Skeletal muscle satellite cell (primary cell): ENCODE data around the gene ERICH2.

ENCODE experiments used
- H3K27me3 ChIP-seq: 2 replicates; pipeline ENCODE4 v1.7.0; 2013; ENCODE audit warnings: low read length; ENCODE audit not compliant: control insufficient read depth, insufficient read depth
- H3K36me3 ChIP-seq: 2 replicates; pipeline ENCODE4 v1.7.0; 2013; ENCODE audit warnings: mild to moderate bottlenecking, control low read depth, low read length; ENCODE audit not compliant: insufficient read depth
- H3K4me1 ChIP-seq: 2 replicates; pipeline ENCODE4 v1.7.0; 2013; ENCODE audit warnings: low read length; ENCODE audit not compliant: control insufficient read depth, insufficient read depth
- H3K4me2 ChIP-seq: 2 replicates; pipeline ENCODE4 v1.7.0; 2013; ENCODE audit warnings: mild to moderate bottlenecking, low read length
- H3K4me3 ChIP-seq: 2 replicates; pipeline ENCODE4 v1.7.0; 2013; ENCODE audit warnings: low read length
- H3K9ac ChIP-seq: 2 replicates; pipeline ENCODE4 v1.7.0; 2013; ENCODE audit warnings: mild to moderate bottlenecking, low read depth, low read length, moderate library complexity
- H3K9me3 ChIP-seq: replicated peaks from 2 replicates; pipeline ENCODE4 v1.7.0; 2013; ENCODE audit warnings: mild to moderate bottlenecking, control low read depth, low read length

ERICH2 gene

DNA sequence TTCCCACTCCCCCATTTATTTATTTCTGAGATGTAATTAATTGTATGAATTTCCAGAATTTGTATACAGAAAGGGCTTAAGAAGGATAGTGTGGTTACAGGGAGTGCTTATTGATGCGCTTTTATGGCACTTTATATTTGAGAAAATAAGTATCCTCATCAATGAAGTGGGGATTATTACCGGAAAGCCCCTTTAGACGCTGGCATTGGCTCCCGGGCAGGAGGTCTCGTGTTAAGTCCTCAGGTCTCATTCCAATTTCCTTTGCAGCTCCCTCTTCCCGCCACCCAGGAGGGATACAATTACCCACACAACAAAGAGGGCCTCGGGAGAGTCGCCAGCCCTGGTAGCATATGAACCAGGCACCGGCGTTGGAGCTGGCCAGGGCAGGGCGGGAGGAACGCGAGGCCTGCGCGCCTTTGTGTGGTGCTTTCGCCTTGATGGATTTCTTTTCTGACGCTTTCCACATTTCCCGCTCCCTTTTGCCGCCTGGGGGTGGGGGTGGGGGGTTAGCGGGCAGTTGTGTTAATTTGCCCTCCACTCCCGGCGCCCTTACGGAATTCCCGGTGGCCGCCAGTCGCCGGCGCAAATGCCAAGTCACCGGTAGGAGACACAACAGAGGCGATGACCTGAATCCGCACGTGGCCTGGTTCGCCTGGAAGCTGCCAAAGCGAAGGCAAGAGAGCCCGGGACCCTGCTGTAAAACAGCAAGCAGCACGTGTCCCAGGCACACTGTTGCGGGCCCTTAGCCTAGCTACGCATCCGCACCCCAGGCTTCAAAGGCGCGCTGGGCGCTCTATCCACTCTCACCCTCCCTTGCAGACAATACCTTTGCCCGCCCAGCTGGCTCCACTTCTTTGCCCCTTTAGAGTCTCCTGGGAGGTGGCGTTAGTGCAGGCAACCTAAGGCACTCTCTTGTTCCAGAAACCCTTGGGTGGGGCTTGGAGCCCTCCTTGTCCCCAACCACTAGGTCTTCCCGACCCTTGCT, 49.8 kb downstream of the ERICH2 start:
- H3K9ac ChIP-seq: no peak overlapping the region
- H3K4me3 ChIP-seq: peak overlapping the region; percentile 24
- no peaks in the 10 kb centered on the region for H3K9me3 ChIP-seq
- H3K36me3 ChIP-seq: no peaks in the 10 kb centered on the region
- peaks cover 93% of the 10 kb centered on the region for H3K27me3 ChIP-seq
- peaks cover 44% of the 10 kb centered on the region for H3K4me1 ChIP-seq
- H3K4me2 ChIP-seq: peak overlapping the region; percentile 43

GRCh38 chr2:170820757-170821530, 50.8 kb downstream of the ERICH2 start:
- Histone ChIP-seq H3K27me3 (peaks cover 92% of the 10 kb centered on the region), H3K4me1 (peaks cover 39% of the 10 kb centered on the region), H3K9ac (no peak overlapping the region)

DNA sequence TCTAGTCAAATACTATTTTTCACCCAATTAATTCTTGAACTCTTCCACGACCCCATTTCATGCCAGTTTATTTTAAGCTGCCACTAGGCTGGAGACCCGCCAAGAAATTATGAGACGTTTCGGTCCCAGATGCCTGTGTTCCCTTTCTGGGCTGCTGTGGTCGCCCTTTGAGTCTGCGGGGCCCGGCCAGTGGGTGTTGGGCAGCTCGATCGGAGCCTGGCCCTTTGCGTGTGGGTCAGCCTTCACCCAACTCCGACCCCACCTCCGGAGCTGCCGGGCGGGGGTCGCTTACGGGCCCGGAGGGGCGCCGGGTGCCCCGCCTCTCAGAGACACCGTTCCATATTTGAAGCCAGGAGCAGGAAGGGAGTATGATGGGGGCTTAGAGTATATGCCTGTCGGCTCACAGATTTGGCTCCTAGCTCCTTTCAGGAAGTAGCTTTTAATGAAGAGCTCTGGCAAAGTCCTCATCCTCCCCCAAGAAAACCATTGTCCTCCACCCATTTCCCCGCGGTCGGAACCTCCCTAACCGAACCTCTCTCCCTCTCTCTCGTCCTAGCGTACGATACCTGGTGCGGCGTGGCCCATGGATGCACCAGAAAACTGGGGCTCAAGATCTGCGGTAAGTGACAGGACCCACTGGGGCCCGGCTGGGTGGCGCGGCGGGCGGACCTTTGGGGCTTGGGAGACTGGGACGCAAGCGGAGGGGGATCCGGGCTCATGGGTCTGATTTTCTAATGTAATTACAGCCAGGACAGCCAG, 51.5 kb downstream of the ERICH2 start:
- Histone ChIP-seq H3K9me3 (no peaks in the 10 kb centered on the region), H3K36me3 (no peaks in the 10 kb centered on the region), H3K4me3 (no peak overlapping the region), H3K27me3 (peaks cover 90% of the 10 kb centered on the region), H3K4me1 (peaks cover 34% of the 10 kb centered on the region), H3K9ac (no peak overlapping the region), H3K4me2 (peak overlapping the region; percentile 79)

More at GRCh38 chr2:170820757-170821530, 50.8 kb downstream of the ERICH2 start:
- H3K9me3 ChIP-seq: no peaks in the 10 kb centered on the region
- H3K4me2 ChIP-seq: peak overlapping the region; percentile 79
- H3K36me3 ChIP-seq: no peaks in the 10 kb centered on the region
- H3K4me3 ChIP-seq: peak overlapping the region; percentile 24

DNA sequence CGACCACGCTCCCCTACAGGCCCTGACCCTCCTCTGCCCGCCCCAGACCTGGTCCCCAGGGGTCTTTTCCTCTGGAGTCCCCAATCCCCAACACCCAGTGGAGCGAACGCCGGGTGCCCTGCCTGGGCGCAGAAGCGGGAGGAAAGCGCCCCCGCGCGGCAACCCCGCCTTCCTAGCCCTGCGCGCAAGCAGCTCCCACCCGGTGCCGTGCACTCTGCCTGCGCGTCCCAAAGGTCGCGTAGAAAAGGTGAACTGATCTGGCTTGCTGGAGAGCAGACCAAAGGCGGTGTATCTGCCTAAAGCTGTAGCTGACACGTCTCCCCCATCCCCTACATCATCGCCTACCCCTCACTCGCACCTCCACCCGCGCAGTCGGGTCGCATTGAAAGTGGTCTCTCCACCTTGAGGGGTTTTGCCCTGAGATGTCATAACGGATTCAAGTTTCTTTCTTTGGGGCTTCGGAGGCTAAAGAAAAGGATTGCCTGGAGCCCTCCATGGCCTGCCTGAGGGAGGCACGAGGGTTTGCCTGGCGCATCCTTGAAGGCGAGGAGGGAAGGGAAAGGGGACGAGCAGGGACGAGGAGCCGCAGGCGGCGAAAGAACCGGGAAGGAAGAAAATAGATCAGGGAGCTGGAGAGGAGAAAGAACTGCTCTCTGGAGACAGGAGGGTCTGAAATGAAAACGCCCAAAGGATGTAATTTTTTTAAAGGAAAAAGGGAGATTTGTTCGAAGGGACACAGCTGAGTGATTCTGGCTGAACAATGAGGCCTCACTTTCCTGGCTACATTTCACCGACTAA, 52.3 kb downstream of the ERICH2 start:
- Histone ChIP-seq H3K9ac (no peak overlapping the region), H3K36me3 (no peaks in the 10 kb centered on the region), H3K9me3 (no peaks in the 10 kb centered on the region), H3K4me2 (peak overlapping the region; percentile 79), H3K4me1 (peaks cover 31% of the 10 kb centered on the region), H3K4me3 (peak overlapping the region; percentile 67), H3K27me3 (peaks cover 91% of the 10 kb centered on the region)

GRCh38 chr2:170823088-170823897, 53.1 kb downstream of the ERICH2 start:
- H3K4me3 ChIP-seq: peak overlapping the region; percentile 67
- H3K27me3 ChIP-seq: peaks cover 90% of the 10 kb centered on the region
- no peaks in the 10 kb centered on the region for H3K36me3 ChIP-seq
- H3K9me3 ChIP-seq: no peaks in the 10 kb centered on the region
- H3K4me2 ChIP-seq: peak overlapping the region; percentile 79
- peaks cover 25% of the 10 kb centered on the region for H3K4me1 ChIP-seq
- no peak overlapping the region for H3K9ac ChIP-seq

- H3K4me2 ChIP-seq: peak overlapping the region; percentile 45
- H3K9me3 ChIP-seq: no peaks in the 10 kb centered on the region
- H3K4me3 ChIP-seq: no peak overlapping the region
- no peaks in the 10 kb centered on the region for H3K36me3 ChIP-seq
- no peak overlapping the region for H3K9ac ChIP-seq
- peaks cover 90% of the 10 kb centered on the region for H3K27me3 ChIP-seq
- peaks cover 20% of the 10 kb centered on the region for H3K4me1 ChIP-seq
Observed at GRCh38 chr2:170823898-170824215, 53.7 kb downstream of the ERICH2 start.

DNA sequence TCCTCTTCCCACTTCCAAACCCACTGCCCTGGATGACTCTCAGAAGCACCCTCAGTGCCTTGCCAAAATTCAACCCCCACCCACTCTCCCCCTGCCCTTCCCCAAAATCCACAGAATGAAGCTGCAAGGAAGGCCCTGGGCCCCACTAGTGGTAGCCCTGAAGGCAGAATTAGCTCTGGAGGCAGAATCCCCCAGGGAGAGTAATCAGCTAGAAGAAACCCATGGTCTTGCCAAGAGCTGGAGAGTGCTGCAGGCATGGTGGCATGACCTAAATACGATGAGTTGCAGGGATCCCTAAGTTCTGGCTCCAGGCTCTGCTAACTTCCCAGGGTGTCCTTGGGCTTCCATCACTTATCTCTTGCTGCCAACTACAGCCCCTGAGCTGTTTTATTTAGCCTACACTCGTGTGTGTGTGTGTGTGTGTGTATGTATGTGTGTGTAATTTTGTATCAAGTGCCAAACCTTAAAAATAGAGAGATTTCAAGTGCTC, 54.4 kb downstream of the ERICH2 start:
- Histone ChIP-seq H3K4me1 (peaks cover 19% of the 10 kb centered on the region), H3K4me2 (no peak overlapping the region), H3K9me3 (no peaks in the 10 kb centered on the region), H3K36me3 (no peaks in the 10 kb centered on the region), H3K4me3 (no peak overlapping the region), H3K9ac (no peak overlapping the region), H3K27me3 (peaks cover 88% of the 10 kb centered on the region)

GRCh38 chr2:170827841-170828532, 57.8 kb downstream of the ERICH2 start:
- Histone ChIP-seq H3K4me3 (no peak overlapping the region), H3K9ac (no peak overlapping the region), H3K4me1 (peaks cover 3% of the 10 kb centered on the region), H3K27me3 (peaks cover 63% of the 10 kb centered on the region), H3K9me3 (no peaks in the 10 kb centered on the region), H3K36me3 (no peaks in the 10 kb centered on the region), H3K4me2 (no peak overlapping the region)

GRCh38 chr2:170828533-170828916, 58.3 kb downstream of the ERICH2 start:
- H3K9ac ChIP-seq: no peak overlapping the region

More at GRCh38 chr2:170828533-170828916, 58.3 kb downstream of the ERICH2 start:
- H3K4me1 ChIP-seq: no peaks in the 10 kb centered on the region
- peaks cover 60% of the 10 kb centered on the region for H3K27me3 ChIP-seq
- H3K36me3 ChIP-seq: no peaks in the 10 kb centered on the region
- H3K4me2 ChIP-seq: no peak overlapping the region
- H3K9me3 ChIP-seq: no peaks in the 10 kb centered on the region
- H3K4me3 ChIP-seq: no peak overlapping the region
